Endothelial cell of umbilical vein (primary cell): ENCODE measurements around the gene PON1. TPM values are rescaled to one million over a fixed set of nuclear protein-coding genes. Genes with fewer than 3 reads are reported as not detected.

Experiments
- BruUV-seq: library from RNA; stranded (reverse); fragments of 400-500 nt; replicated peaks from 2 replicates; lab custom pipeline; 2021; lab: Mats Ljungman, UMichigan
- CTCF ChIA-PET: fragments of 300-600, 350-600 bp; sonication (Branson Sonifier 250); formaldehyde crosslinking; loops from one replicate; lab custom pipeline; 2021; ENCODE audit warnings: antibody characterized with exemption, inconsistent platforms; lab: Charles Lee
- POLR2A ChIA-PET: fragments of 300-600, 350-600 bp; sonication (Branson Sonifier 250); formaldehyde crosslinking; loops from one replicate; lab custom pipeline; 2021; ENCODE audit warnings: antibody characterized with exemption, inconsistent platforms; lab: Charles Lee
- DNase-seq: peaks from one replicate; pipeline ENCODE4 v3.0.0-alpha.2; 2011; ENCODE audit warnings: low read depth, low spot score
- FAIRE-seq: peaks from 2 replicates; lab custom pipeline; 2011; peaks lifted over from hg19 to GRCh38; lab: Jason Lieb, UNC
- H2AFZ ChIP-seq: 2 replicates; pipeline ENCODE4 v1.6.0; 2012; ENCODE audit warnings: low read depth, low read length, control low read depth, inconsistent platforms
- H3K27ac ChIP-seq: 2 replicates; pipeline ENCODE4 v1.5.1; 2011; ENCODE audit warnings: low read depth, mild to moderate bottlenecking, control low read depth, low read length, moderate library complexity; ENCODE audit not compliant: insufficient read depth
- H3K27me3 ChIP-seq, 2 experiments: 2 replicates each; pipeline versions ENCODE4 v1.6.0 to v1.6.1; 2011; ENCODE audit warnings: low read length in 2 of 2, mixed read lengths in 1 of 2; ENCODE audit not compliant: control insufficient read depth in 2 of 2, insufficient read depth in 2 of 2
- H3K36me3 ChIP-seq, 2 experiments: 2 replicates in 1 of 2; 3 replicates in 1 of 2; pipeline ENCODE4 v1.5.1; 2011; ENCODE audit warnings: low read length in 2 of 2, mild to moderate bottlenecking in 1 of 2, moderate library complexity in 1 of 2; ENCODE audit not compliant: control insufficient read depth in 2 of 2, insufficient read depth in 2 of 2; ENCODE audit errors: extremely low read depth in 1 of 2
- H3K4me1 ChIP-seq: 3 replicates; pipeline ENCODE4 v1.5.1; 2011; ENCODE audit warnings: mild to moderate bottlenecking, low read length; ENCODE audit not compliant: control insufficient read depth, insufficient read depth; ENCODE audit errors: extremely low read depth
- H3K4me2 ChIP-seq: 2 replicates; pipeline ENCODE4 v1.6.1; 2011; ENCODE audit warnings: low read length, control low read depth, mixed read lengths; ENCODE audit not compliant: insufficient read depth
- H3K4me3 ChIP-seq, 3 experiments: fragments of 200-600 bp in 1 of 3; sonication (generic), shearing (Covaris generic) in 1 of 3; replicated peaks in 1 of 3; 2 replicates each; pipeline ENCODE4 v1.5.1; 2011 to 2016; ENCODE audit warnings: control low read depth in 3 of 3, low read length in 3 of 3, mild to moderate bottlenecking in 2 of 3, inconsistent platforms in 1 of 3, low read depth in 1 of 3, moderate library complexity in 1 of 3; ENCODE audit not compliant: insufficient read depth in 1 of 3
- H3K79me2 ChIP-seq: 2 replicates; pipeline ENCODE4 v1.6.0; 2012; ENCODE audit warnings: low read length, inconsistent platforms; ENCODE audit not compliant: control insufficient read depth, insufficient read depth
- H3K9ac ChIP-seq: replicated peaks from 2 replicates; pipeline ENCODE3; 2011; ENCODE audit warnings: low read length, control low read depth; ENCODE audit not compliant: insufficient read depth; ENCODE audit errors: extremely low read depth
- H3K9me1 ChIP-seq: replicated peaks from 3 replicates; pipeline ENCODE4 v1.6.0; 2011; ENCODE audit warnings: mild to moderate bottlenecking, low read length; ENCODE audit not compliant: control insufficient read depth, insufficient read depth; ENCODE audit errors: extremely low read depth
- H3K9me3 ChIP-seq: replicated peaks from 2 replicates; pipeline ENCODE4 v1.5.1; 2012; ENCODE audit warnings: low read length, inconsistent platforms; ENCODE audit not compliant: control insufficient read depth, insufficient read depth
- H4K20me1 ChIP-seq: replicated peaks from 2 replicates; pipeline ENCODE3; 2011; ENCODE audit warnings: mild to moderate bottlenecking, low read length; ENCODE audit not compliant: control insufficient read depth, insufficient read depth; ENCODE audit errors: extremely low read depth
- CTCF ChIP-seq, 2 donors: IDR thresholded peaks; 1 replicate in 1 of 2; 2 replicates in 1 of 2; pipeline ENCODE4 v1.5.1; 2011; ENCODE audit warnings: low read length in 2 of 2, mild to moderate bottlenecking in 2 of 2, moderate library complexity in 2 of 2, control low read depth in 1 of 2, inconsistent platforms in 1 of 2, low read depth in 1 of 2; ENCODE audit not compliant: insufficient read depth in 1 of 2; ENCODE audit errors: extremely low read depth in 1 of 2
- EZH2 ChIP-seq: IDR thresholded peaks from 2 replicates; pipeline ENCODE4 v1.6.1; 2012; ENCODE audit warnings: borderline replicate concordance, low read depth, mild to moderate bottlenecking, moderate library complexity, low read length, inconsistent platforms; ENCODE audit not compliant: severe bottlenecking
- FOS ChIP-seq: IDR thresholded peaks from 2 replicates; pipeline ENCODE4 v1.6.1; 2011; ENCODE audit warnings: mild to moderate bottlenecking, low read length, moderate library complexity, borderline replicate concordance; ENCODE audit not compliant: insufficient read depth
- GATA2 ChIP-seq: IDR thresholded peaks from 2 replicates; pipeline ENCODE4 v1.7.0; 2011; ENCODE audit warnings: low read depth, mild to moderate bottlenecking, moderate library complexity, mixed read lengths, low read length; ENCODE audit not compliant: insufficient read length, insufficient read depth
- JUN ChIP-seq: IDR thresholded peaks from 2 replicates; pipeline ENCODE4 v1.6.1; 2011; ENCODE audit warnings: borderline replicate concordance, low read depth; ENCODE audit not compliant: insufficient read length, insufficient read depth
- MAX ChIP-seq: IDR thresholded peaks from 2 replicates; pipeline ENCODE4 v1.6.1; 2011; ENCODE audit not compliant: insufficient read depth, insufficient read length
- MYC ChIP-seq: IDR thresholded peaks from one replicate; pipeline ENCODE4 v1.6.1; 2011; ENCODE audit warnings: mild to moderate bottlenecking, low read depth, low read length
- POLR2A ChIP-seq: IDR thresholded peaks from 2 replicates; pipeline ENCODE4 v1.6.1; 2012; ENCODE audit warnings: low read depth, mild to moderate bottlenecking, control low read depth, low read length
- POLR2AphosphoS5 ChIP-seq: IDR thresholded peaks from 2 replicates; pipeline ENCODE4 v1.6.1; 2012; ENCODE audit warnings: low read depth, mild to moderate bottlenecking, control low read depth, low read length, moderate library complexity; ENCODE audit not compliant: insufficient read depth
- dilution Hi-C: fragments of 300-500 bp; cut with MboI; formaldehyde crosslinking; loops from one replicate; pipeline ENCODE4 v1.15.0; 2019; ENCODE audit warnings: low sequenced_read_pairs; ENCODE audit not compliant: extremely low pct_ligation_motif_present
- intact Hi-C: fragments of 100-400 bp; cut with micrococcal nuclease; formaldehyde crosslinking; loops from one replicate; pipeline ENCODE4 v1.10.0; 2022
- polyA plus RNA-seq, 4 experiments: library from polyadenylated mRNA; depleted of rRNA in 3 of 4; stranded (reverse) in 3 of 4; unstranded in 1 of 4; fragments of >200 nt; gene quantifications; 2 replicates each; pipeline versions ENCODE4 v1.2.1 to v1.2.3, GENCODE V29; 2011 to 2012; ENCODE audit warnings: missing spikeins in 1 of 4
- total RNA-seq: library from RNA; stranded (reverse); gene quantifications from 2 replicates; pipeline ENCODE4 v1.2.3, GENCODE V29; 2021

Gene PON1
- total and polyA plus RNA-seq, 2 donors (not counting 3 experiments of a cell fraction or from before 2014, with no cell fraction given), result not detected

GRCh38 chr7:95342642-95343307 is 18.4 kb upstream of the PON1 start:
- H3K27me3 ChIP-seq, result no peaks in the 10 kb centered on the region
- H3K79me2 ChIP-seq, result no peaks in the 10 kb centered on the region
- intact Hi-C loops, result loop anchor here (2.0 kb wide), 1 partner anchor 134 kb away; no protein-coding TSS in a partner anchor
- DNase-seq (no peak), FAIRE-seq (no peak)
- TF ChIP-seq FOS (no peak), JUN (no peak), POLR2AphosphoS5 (no peak), EZH2 (no peak), CTCF (IDR thresholded peaks at IDR 0.05; ENCODE audit: extremely low read depth in 1 of 2, insufficient read depth in 1 of 2, low read depth in 1 of 2, low read length in 2 of 2) (no peak), MAX (no peak), GATA2 (no peak), POLR2A (no peak), MYC (no peak)
- POLR2A ChIA-PET, result no interaction called here
- H4K20me1 ChIP-seq, result no peaks in the 10 kb centered on the region
- CTCF ChIA-PET, result interaction anchor here (1.0 kb wide), 1 partner anchor 134 kb away, joined by 7 read pairs; no protein-coding TSS in a partner anchor
- no peak overlapping the region for H3K4me2 ChIP-seq
- H3K4me1 ChIP-seq, result no peaks in the 10 kb centered on the region
- no peak overlapping the region for H2AFZ ChIP-seq
- H3K27ac ChIP-seq, result no peak overlapping the region
- dilution Hi-C loops, result no loop called here
- no peak overlapping the region for H3K4me3 ChIP-seq
- BruUV-seq, result no TSS peak
- no peaks in the 10 kb centered on the region for H3K9me1 ChIP-seq
- no peaks in the 10 kb centered on the region for H3K9me3 ChIP-seq
- no peaks in the 10 kb centered on the region for H3K36me3 ChIP-seq
- H3K9ac ChIP-seq, result no peak overlapping the region
